HG03103 (cell line): Measurements from ENCODE around the gene DCAF11.

Experiments used
- ATAC-seq: cut with Tn5 transposase; IDR thresholded peaks from one replicate; pipeline ENCODE4 v1.9.1; 2021; ENCODE audit warnings: low read depth; ENCODE audit not compliant: unreplicated experiment

The DCAF11 gene

DNA sequence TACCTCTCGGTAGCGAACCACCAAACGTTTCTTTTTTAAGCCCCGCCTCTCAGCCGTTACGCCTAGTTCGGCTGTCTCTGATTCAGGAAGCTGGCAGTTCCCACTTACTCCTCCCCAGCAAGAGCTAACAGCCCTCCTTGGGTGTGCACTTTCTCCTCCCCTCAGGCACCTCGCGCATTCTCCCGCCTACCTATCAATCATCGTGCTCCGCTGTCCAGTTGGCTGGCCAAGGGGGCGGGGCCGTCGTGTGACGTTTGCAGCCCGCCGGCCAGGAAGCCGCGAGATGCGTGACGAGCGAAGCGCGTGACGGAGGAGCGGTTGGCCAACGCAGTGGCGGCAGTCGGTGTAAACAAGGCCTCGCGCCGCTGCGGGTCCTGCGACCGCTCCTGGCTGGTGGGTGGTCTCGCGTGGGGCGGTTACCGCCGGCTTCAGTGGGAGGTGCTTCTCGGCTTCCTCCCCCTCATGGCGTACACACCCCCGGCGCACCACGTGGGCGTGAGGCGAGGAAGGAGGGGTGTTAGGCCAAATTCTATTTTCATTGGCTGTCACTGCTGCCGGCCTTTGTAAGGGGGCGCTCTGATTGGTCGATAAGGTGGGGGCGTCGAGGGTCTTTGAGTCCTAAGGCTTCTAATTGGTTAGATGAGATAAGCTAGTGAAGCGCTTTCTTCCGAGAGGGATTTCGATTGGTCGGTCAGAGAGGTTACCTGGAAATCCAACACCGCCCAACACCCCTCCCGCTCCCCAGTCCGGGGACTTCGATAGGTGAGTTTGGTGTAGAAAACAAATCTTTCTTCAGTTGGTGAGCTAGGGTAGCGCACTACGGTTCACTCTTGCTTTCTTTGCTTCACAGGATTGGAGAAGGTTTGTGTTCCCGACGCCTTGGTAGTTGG, at the start of gene DCAF11, which contains the start of gene NRL:
TSS of gene DCAF11 (plus strand) at position 246 of the 890 bp plus-strand sequence. CDS start 818 bp downstream, outside the sequence.
TSS of gene NRL (minus strand) at position 418 of the 890 bp plus-strand sequence. CDS start 32,101 bp downstream, outside the sequence.
- ATAC-seq, result peak; percentile 72

GRCh38 chr14:24064856-24065255, 49.7 kb upstream of the DCAF11 start:
- ATAC-seq, result no peak

DNA sequence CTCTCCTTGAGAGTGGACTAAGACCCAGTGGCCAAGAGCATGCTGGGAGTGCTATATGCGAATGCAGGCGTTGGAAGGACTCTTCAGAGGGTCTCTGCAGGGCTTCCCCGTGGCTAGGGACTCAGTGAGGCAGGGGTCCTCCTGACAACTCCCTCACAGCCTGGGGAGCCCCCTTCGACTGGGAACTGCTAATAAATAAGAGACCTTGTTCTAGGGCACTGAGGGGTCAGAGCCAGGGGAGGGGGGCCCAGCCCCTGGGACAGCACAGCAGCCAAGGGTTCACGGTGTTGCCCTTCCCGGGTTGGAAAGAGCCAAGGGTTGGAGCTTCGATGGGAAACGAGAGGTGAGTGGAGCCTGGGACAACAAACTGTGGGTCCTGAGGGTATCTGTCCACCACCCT, 49.2 kb upstream of the DCAF11 start:
- ATAC-seq, result no peak

DNA sequence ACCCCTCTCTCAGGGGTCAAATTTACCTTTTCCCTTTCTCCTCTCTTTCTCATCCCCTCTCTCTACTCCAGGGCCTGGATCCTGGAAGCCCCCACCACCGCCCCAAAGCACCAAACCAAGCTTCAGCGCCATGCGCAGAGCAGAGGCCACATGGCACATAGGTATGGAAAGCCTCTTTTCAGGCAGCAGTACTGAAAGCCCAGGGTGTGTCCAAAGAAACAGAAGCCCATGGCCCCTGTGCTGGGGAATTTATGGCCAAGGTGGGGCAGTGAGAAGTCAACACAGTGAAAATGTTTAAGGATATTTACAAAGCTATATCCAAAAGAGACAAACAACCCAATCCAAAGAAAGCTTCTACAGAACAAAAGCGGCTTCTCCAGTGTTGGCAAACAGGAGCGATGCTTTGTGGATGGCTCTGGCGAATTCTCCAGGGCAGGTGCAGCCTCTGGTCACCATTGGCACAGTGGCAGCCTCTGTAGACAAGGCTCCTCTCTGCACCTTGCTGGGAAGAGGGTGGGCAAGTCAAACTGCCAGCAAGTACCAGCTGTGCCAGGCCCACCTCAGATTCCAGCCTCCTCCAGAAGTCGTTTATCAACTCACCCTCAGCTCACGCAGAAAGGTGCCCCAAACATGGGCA, 48.0 kb upstream of the DCAF11 start:
- no peak for ATAC-seq

- ATAC-seq, result no peak
These were observed 47.2 kb upstream of the DCAF11 start for GRCh38 chr14:24067133-24068082.

GRCh38 chr14:24068711-24069410, 45.7 kb upstream of the DCAF11 start:
- no peak for ATAC-seq

- no peak for ATAC-seq
These were observed 45.2 kb upstream of the DCAF11 start for GRCh38 chr14:24069411-24069735.

- ATAC-seq, result no peak
These were observed 44.1 kb upstream of the DCAF11 start for GRCh38 chr14:24070285-24071143.

DNA sequence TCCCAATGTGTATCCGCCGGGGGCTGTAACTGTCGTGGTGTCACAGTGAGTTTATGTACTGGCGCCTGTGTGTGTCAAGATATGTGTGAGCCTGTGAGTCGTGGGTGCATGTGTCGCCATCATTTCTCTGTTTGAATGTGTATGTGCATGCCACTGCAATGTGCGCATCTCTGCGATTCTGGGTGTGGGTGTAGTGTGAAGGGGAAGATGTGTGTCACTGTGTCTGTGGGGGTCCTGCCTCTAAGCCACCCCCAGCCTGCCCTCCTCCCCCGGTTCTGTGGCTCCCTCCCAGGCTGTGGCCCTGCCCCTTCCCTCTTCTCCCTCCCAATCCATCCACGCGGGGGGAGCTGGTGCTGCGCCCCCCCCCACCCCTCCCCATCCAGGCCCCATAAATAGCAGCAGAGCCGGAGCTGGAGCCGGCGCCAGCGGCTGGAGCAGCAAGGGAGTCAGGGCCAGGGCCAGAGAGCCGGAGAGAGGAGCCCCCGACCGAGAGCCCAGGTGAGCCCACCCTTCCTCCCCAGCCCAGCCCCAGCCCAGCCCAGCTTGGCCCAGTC, 43.4 kb upstream of the DCAF11 start, which contains the start of gene CPNE6:
TSS of gene CPNE6 (plus strand) at position 419 of the 554 bp plus-strand sequence. CDS start 1,375 bp downstream, outside the sequence.
- no peak for ATAC-seq

DNA sequence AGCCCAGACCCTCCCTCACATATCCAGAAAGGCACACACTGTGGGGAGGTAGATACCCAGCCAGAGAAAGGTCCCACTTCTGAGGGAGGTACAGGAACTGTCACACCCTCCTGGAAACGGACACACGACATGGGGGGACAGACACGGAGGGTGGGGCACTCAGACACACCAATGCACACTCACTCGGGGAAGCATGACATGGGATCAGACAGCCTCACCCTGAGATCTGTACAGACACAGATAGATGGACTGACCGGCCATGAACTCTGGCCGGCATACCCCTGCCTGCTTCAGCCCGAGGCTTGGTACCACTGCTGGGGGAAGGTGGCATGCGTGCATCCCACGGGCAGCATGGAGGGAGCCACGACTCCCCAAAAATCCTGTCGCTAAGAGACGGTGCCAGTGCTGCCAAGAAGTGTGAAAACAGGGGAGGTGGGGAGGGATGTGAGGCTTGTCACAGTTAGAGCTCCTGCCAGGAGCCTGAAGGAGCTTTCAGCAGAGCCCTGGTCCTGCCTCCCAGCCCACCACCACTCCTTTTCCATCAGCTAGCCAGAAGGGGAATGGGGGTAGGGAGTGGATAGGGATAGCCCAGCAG, 42.6 kb upstream of the DCAF11 start:
- ATAC-seq, result no peak

GRCh38 chr14:24072436-24072835, 42.1 kb upstream of the DCAF11 start:
- no peak for ATAC-seq

DNA sequence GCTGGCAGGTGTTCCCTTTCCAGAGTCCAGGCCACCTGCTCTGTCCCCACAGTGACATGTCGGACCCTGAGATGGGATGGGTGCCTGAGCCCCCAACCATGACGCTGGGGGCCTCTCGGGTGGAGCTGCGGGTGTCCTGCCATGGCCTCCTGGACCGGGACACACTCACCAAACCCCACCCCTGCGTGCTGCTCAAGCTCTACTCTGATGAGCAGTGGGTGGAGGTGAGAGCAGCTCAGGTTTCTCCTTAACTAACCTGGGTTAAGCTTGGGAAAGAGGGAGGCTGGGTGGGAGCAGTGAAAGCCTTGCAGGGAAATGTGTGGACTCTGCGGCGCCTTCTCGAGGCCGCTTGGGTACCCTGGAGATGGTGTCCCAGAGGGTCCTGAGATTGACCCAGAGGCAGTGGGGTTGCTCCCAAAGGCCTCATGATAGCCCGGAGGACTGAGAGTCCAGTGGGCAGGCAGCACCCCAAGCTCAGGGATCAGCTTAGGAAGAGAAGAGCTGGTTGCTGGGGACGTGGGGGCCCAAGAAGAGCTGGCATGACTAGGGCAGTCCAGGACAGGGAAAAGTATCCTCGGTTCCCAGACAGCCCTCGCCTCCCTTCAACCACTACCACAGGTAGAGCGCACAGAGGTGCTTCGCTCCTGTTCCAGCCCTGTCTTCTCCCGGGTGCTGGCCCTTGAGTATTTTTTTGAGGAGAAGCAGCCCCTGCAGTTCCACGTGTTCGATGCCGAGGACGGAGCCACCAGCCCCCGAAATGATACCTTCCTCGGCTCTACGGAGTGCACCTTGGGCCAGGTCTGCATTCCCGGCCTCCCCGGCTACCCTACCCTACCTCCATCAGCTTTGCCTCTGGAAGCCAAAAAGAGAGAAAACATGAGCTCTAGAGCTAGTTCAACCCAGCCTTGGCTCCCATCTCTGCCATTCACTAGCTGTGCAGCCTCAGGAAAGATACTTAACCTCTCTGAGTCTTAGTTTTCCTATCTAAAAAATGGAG, 41.4 kb upstream of the DCAF11 start:
- ATAC-seq, result no peak

GRCh38 chr14:24074625-24075484, 39.7 kb upstream of the DCAF11 start:
- ATAC-seq, result no peak

DNA sequence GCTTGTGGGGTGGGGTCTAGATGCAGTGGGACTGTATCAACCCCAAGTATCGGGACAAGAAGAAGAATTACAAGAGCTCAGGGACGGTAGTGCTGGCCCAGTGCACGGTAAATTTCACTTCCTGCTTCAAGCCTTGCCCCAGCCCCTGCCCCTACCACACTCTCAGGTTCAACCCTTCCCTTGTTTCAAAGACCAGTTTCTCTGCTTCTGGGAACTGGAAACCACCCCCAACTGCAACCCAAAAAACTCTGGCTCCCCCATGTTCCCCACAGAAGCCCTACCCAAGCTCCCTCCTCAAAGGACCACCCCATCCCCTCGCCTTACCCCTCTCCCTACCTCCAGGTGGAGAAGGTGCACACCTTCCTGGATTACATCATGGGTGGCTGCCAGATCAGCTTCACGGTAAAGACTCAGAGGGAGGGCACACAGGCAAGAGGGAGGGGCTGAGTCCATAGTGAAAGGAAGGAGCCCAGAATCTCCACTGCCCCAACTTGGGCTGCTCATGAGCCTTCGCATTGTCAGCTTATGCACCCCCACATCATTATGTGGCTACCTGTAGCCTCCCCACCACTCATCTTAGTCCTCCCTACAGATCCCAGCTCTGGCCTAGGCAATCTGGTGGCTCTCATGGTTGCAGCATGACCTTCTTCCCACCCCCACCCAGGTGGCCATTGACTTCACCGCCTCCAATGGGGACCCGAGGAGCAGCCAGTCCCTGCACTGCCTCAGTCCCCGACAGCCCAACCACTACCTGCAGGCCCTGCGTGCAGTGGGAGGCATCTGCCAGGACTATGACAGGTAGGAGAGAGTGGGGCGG, 38.9 kb upstream of the DCAF11 start:
- no peak for ATAC-seq

DNA sequence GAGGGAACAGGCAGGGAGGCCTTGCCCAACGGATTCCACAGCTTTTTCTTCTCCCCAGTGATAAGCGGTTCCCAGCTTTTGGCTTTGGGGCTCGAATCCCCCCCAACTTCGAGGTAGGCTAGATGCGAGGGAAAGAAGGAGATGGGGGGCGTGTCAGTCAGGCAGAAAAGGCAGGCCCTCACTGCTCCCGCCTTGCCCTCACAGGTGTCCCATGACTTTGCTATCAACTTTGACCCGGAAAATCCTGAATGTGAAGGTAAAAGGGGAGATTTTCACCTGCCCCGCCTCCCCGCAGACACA, 38.3 kb upstream of the DCAF11 start:
- no peak for ATAC-seq

DNA sequence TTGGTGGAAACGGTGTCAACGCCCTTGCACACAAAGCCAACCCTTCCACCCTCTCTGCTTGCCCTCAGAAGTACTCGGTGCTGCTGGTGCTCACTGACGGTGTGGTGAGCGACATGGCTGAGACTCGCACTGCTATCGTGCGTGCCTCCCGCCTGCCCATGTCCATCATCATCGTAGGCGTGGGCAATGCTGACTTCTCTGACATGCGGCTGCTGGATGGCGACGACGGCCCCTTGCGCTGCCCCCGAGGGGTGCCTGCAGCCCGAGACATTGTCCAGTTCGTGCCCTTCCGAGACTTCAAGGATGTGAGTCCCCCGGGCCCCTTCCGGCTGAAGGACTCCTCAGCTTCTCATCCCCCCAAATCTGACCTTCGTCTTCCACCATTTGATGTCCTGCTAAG, 37.5 kb upstream of the DCAF11 start:
- no peak for ATAC-seq
